AG09309 (cell line): Measurements from ENCODE around the gene WDR73.

Source experiments
- DNase-seq: peaks from one replicate; pipeline ENCODE4 v3.0.0-alpha.2; 2010; ENCODE audit warnings: low read depth
- H3K4me3 ChIP-seq: 2 replicates; pipeline ENCODE4 v1.5.1; 2011; ENCODE audit warnings: mild to moderate bottlenecking, low read depth, low read length, moderate library complexity; ENCODE audit not compliant: control insufficient read depth
- CTCF ChIP-seq: IDR thresholded peaks from 2 replicates; pipeline ENCODE4 v1.5.1; 2011; ENCODE audit warnings: mild to moderate bottlenecking, low read depth, low read length, inconsistent platforms; ENCODE audit not compliant: insufficient read depth, control insufficient read depth; ENCODE audit errors: missing control alignments

The WDR73 gene

GRCh38 chr15:84606653-84607120 lies 47.4 kb downstream of the WDR73 start:
- no peak overlapping the region for H3K4me3 ChIP-seq
- no peak for DNase-seq
- TF ChIP-seq CTCF: no peak

GRCh38 chr15:84605554-84605882 lies 48.6 kb downstream of the WDR73 start:
- TF ChIP-seq CTCF: no peak
- no peak overlapping the region; the same call in 1 of the 2 replicates for H3K4me3 ChIP-seq
- DNase-seq: no peak

- no peak overlapping the region; the same call in 1 of the 2 replicates for H3K4me3 ChIP-seq
- no peak for DNase-seq
- TF ChIP-seq CTCF: no peak
Measured at GRCh38 chr15:84604826-84605553, 49.1 kb downstream of the WDR73 start.

- no peak for DNase-seq
- H3K4me3 ChIP-seq: no peak overlapping the region
- TF ChIP-seq CTCF: no peak
Measured at GRCh38 chr15:84603630-84604379, 50.3 kb downstream of the WDR73 start.

- no peak for DNase-seq
- TF ChIP-seq CTCF: no peak
Measured at GRCh38 chr15:84601555-84601838, 52.6 kb downstream of the WDR73 start.

GRCh38 chr15:84600687-84601554 lies 53.2 kb downstream of the WDR73 start, which contains the start of gene ZSCAN2:
TSS of gene ZSCAN2 (plus strand) at chr15:84601009. CDS start at chr15:84603928, 2,919 bp downstream.
- H3K4me3 ChIP-seq: peak within 1 kb of the TSS; percentile 81
- peak; percentile 55 for DNase-seq
- no peak for TF ChIP-seq CTCF

More at GRCh38 chr15:84601555-84601838, 52.6 kb downstream of the WDR73 start:
- peak overlapping the region; percentile 81 for H3K4me3 ChIP-seq
